Measurements from ENCODE around the gene NEK11. TPM values are rescaled to one million over a fixed set of nuclear protein-coding genes. Genes with fewer than 3 reads are reported as not detected.

The NEK11 gene
- total RNA-seq, 6 experiments from 2014 or later = 0.25 to 1.1 (median 0.88) TPM

- no peaks in the 10 kb centered on the region for H3K36me3 ChIP-seq
- H3K4me1 ChIP-seq = no peaks in the 10 kb centered on the region
- no peak for ATAC-seq
- WGBS (ENCODE audit: insufficient coverage, low coverage, low lambda C conversion rate, missing lambda C conversion rate) = 57% methylated on average over 2 of the region's 2 CpGs
- intact Hi-C loops (cut with DNase I) = no loop called here
- H3K27me3 ChIP-seq = no peaks in the 10 kb centered on the region
- TF ChIP-seq, protein P1, sequence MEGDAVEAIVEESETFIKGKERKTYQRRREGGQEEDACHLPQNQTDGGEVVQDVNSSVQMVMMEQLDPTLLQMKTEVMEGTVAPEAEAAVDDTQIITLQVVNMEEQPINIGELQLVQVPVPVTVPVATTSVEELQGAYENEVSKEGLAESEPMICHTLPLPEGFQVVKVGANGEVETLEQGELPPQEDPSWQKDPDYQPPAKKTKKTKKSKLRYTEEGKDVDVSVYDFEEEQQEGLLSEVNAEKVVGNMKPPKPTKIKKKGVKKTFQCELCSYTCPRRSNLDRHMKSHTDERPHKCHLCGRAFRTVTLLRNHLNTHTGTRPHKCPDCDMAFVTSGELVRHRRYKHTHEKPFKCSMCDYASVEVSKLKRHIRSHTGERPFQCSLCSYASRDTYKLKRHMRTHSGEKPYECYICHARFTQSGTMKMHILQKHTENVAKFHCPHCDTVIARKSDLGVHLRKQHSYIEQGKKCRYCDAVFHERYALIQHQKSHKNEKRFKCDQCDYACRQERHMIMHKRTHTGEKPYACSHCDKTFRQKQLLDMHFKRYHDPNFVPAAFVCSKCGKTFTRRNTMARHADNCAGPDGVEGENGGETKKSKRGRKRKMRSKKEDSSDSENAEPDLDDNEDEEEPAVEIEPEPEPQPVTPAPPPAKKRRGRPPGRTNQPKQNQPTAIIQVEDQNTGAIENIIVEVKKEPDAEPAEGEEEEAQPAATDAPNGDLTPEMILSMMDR (IDR thresholded peaks at IDR 0.05) = no peak
- TF ChIP-seq POLR2A (IDR thresholded peaks at IDR 0.05) = no peak
- H3K27ac ChIP-seq = no peak overlapping the region
- no peaks in the 10 kb centered on the region for H3K9me3 ChIP-seq
- H3K4me3 ChIP-seq = no peak overlapping the region
- DNase-seq = no peak
Observed at GRCh38 chr3:131353016-131353877, 326.6 kb downstream of the NEK11 start.

- no peaks in the 10 kb centered on the region for H3K36me3 ChIP-seq
- no peaks in the 10 kb centered on the region for H3K4me1 ChIP-seq
- ATAC-seq = no peak
- 69% methylated on average over 2 of the region's 2 CpGs for WGBS (ENCODE audit: insufficient coverage, low coverage, low lambda C conversion rate, missing lambda C conversion rate)
- DNase-seq = no peak
- H3K9me3 ChIP-seq = no peaks in the 10 kb centered on the region
- no peaks in the 10 kb centered on the region for H3K27me3 ChIP-seq
- intact Hi-C loops (cut with DNase I) = no loop called here
- H3K4me3 ChIP-seq = no peak overlapping the region
- H3K27ac ChIP-seq = no peak overlapping the region
- TF ChIP-seq POLR2A (IDR thresholded peaks at IDR 0.05) = no peak
- TF ChIP-seq, protein P1 (IDR thresholded peaks at IDR 0.05) = no peak
Observed at GRCh38 chr3:131353986-131354385, 327.3 kb downstream of the NEK11 start.

DNA sequence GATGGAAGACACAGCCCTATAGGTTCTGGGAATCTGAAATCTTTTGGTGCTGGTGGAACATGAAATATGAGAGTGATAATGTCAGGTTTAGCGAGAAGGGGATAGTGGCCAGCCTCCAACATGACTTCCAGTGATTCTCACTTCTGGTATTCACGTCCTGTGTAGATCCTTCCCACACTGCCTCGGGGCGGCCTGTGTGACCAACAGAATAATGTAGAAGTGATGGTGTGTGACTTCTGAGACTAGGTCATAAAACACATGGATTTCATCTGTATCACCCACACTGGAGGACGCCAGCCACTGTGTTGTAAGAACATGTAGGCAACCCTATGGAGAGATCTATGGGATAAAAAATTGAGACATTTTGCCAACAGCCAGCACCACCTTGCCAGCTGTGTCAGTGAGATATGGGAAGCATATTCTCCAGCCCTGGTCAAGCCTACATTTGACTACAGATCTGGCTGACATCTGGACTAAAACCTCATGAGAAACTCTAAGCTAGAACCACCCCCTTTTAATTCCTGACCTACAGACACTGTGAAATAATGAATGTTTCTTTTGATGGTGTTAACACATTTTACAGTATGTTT lies 329.4 kb downstream of the NEK11 start:
- ATAC-seq = no peak
- TF ChIP-seq, protein P1 (IDR thresholded peaks at IDR 0.05) = no peak
- no peak for TF ChIP-seq POLR2A (IDR thresholded peaks at IDR 0.05)
- H3K9me3 ChIP-seq = no peaks in the 10 kb centered on the region
- H3K27ac ChIP-seq = no peak overlapping the region
- H3K36me3 ChIP-seq = no peaks in the 10 kb centered on the region
- intact Hi-C loops (cut with DNase I) = no loop called here
- H3K4me3 ChIP-seq = no peak overlapping the region
- DNase-seq = no peak
- 84% methylated on average over 4 of the region's 5 CpGs for whole genome bisulfite sequencing (ENCODE audit: insufficient coverage, low coverage, low lambda C conversion rate, missing lambda C conversion rate)
- H3K4me1 ChIP-seq = no peaks in the 10 kb centered on the region
- no peaks in the 10 kb centered on the region for H3K27me3 ChIP-seq

DNA sequence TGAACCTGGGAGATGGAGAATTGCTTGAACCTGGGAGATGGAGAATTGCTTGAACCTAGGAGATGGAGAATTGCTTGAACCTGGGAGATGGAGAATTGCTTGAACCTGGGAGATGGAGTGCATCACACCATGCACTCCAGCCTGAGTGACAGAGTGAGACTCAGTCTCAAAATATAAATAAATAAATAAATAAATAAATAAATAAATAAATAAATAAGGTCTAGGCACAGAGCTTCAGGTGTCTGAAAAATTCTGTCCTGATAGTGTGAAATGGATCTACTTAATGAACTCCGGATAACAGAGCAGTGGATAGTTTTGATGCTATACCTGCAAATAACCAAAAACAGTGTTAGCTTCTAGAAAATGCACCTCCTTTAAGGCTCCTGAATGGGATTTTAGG lies 330.6 kb downstream of the NEK11 start:
- no peak overlapping the region for H3K4me3 ChIP-seq
- intact Hi-C loops (cut with DNase I) = no loop called here
- no peak for ATAC-seq
- TF ChIP-seq POLR2A (IDR thresholded peaks at IDR 0.05) = no peak
- TF ChIP-seq, protein P1 (IDR thresholded peaks at IDR 0.05) = no peak
- H3K9me3 ChIP-seq = no peaks in the 10 kb centered on the region
- H3K4me1 ChIP-seq = peaks cover 0 to under 1% (median 0%) of the 10 kb centered on the region in 4 donors
- WGBS (ENCODE audit: insufficient coverage, low coverage, low lambda C conversion rate, missing lambda C conversion rate) = 100% methylated on average over 1 of the region's 1 CpG
- no peaks in the 10 kb centered on the region for H3K27me3 ChIP-seq
- no peak overlapping the region for H3K27ac ChIP-seq
- no peak for DNase-seq
- H3K36me3 ChIP-seq = no peaks in the 10 kb centered on the region
